Endothelial cell of umbilical vein (primary cell): Measurements from ENCODE around the gene BMAL2. TPM values are rescaled to one million over a fixed set of nuclear protein-coding genes. Genes with fewer than 3 reads are reported as not detected.

ENCODE experiments used
- BruUV-seq: library from RNA; stranded (reverse); fragments of 400-500 nt; replicated peaks from 2 replicates; lab custom pipeline; 2021; lab: Mats Ljungman, UMichigan
- CTCF ChIA-PET: fragments of 300-600, 350-600 bp; sonication (Branson Sonifier 250); formaldehyde crosslinking; loops from one replicate; lab custom pipeline; 2021; ENCODE audit warnings: antibody characterized with exemption, inconsistent platforms; lab: Charles Lee
- POLR2A ChIA-PET: fragments of 300-600, 350-600 bp; sonication (Branson Sonifier 250); formaldehyde crosslinking; loops from one replicate; lab custom pipeline; 2021; ENCODE audit warnings: antibody characterized with exemption, inconsistent platforms; lab: Charles Lee
- DNase-seq: peaks from one replicate; pipeline ENCODE4 v3.0.0-alpha.2; 2011; ENCODE audit warnings: low read depth, low spot score
- FAIRE-seq: peaks from 2 replicates; lab custom pipeline; 2011; peaks lifted over from hg19 to GRCh38; lab: Jason Lieb, UNC
- H2AFZ ChIP-seq: 2 replicates; pipeline ENCODE4 v1.6.0; 2012; ENCODE audit warnings: low read depth, low read length, control low read depth, inconsistent platforms
- H3K27ac ChIP-seq: 2 replicates; pipeline ENCODE4 v1.5.1; 2011; ENCODE audit warnings: low read depth, mild to moderate bottlenecking, control low read depth, low read length, moderate library complexity; ENCODE audit not compliant: insufficient read depth
- H3K27me3 ChIP-seq, 2 experiments: 2 replicates each; pipeline versions ENCODE4 v1.6.0 to v1.6.1; 2011; ENCODE audit warnings: low read length in 2 of 2, mixed read lengths in 1 of 2; ENCODE audit not compliant: control insufficient read depth in 2 of 2, insufficient read depth in 2 of 2
- H3K36me3 ChIP-seq, 2 experiments: 2 replicates in 1 of 2; 3 replicates in 1 of 2; pipeline ENCODE4 v1.5.1; 2011; ENCODE audit warnings: low read length in 2 of 2, mild to moderate bottlenecking in 1 of 2, moderate library complexity in 1 of 2; ENCODE audit not compliant: control insufficient read depth in 2 of 2, insufficient read depth in 2 of 2; ENCODE audit errors: extremely low read depth in 1 of 2
- H3K4me1 ChIP-seq: 3 replicates; pipeline ENCODE4 v1.5.1; 2011; ENCODE audit warnings: mild to moderate bottlenecking, low read length; ENCODE audit not compliant: control insufficient read depth, insufficient read depth; ENCODE audit errors: extremely low read depth
- H3K4me2 ChIP-seq: 2 replicates; pipeline ENCODE4 v1.6.1; 2011; ENCODE audit warnings: low read length, control low read depth, mixed read lengths; ENCODE audit not compliant: insufficient read depth
- H3K4me3 ChIP-seq, 3 experiments: fragments of 200-600 bp in 1 of 3; sonication (generic), shearing (Covaris generic) in 1 of 3; replicated peaks in 1 of 3; 2 replicates each; pipeline ENCODE4 v1.5.1; 2011 to 2016; ENCODE audit warnings: control low read depth in 3 of 3, low read length in 3 of 3, mild to moderate bottlenecking in 2 of 3, inconsistent platforms in 1 of 3, low read depth in 1 of 3, moderate library complexity in 1 of 3; ENCODE audit not compliant: insufficient read depth in 1 of 3
- H3K79me2 ChIP-seq: 2 replicates; pipeline ENCODE4 v1.6.0; 2012; ENCODE audit warnings: low read length, inconsistent platforms; ENCODE audit not compliant: control insufficient read depth, insufficient read depth
- H3K9ac ChIP-seq: replicated peaks from 2 replicates; pipeline ENCODE3; 2011; ENCODE audit warnings: low read length, control low read depth; ENCODE audit not compliant: insufficient read depth; ENCODE audit errors: extremely low read depth
- H3K9me1 ChIP-seq: replicated peaks from 3 replicates; pipeline ENCODE4 v1.6.0; 2011; ENCODE audit warnings: mild to moderate bottlenecking, low read length; ENCODE audit not compliant: control insufficient read depth, insufficient read depth; ENCODE audit errors: extremely low read depth
- H3K9me3 ChIP-seq: replicated peaks from 2 replicates; pipeline ENCODE4 v1.5.1; 2012; ENCODE audit warnings: low read length, inconsistent platforms; ENCODE audit not compliant: control insufficient read depth, insufficient read depth
- H4K20me1 ChIP-seq: replicated peaks from 2 replicates; pipeline ENCODE3; 2011; ENCODE audit warnings: mild to moderate bottlenecking, low read length; ENCODE audit not compliant: control insufficient read depth, insufficient read depth; ENCODE audit errors: extremely low read depth
- EZH2 ChIP-seq: IDR thresholded peaks from 2 replicates; pipeline ENCODE4 v1.6.1; 2012; ENCODE audit warnings: borderline replicate concordance, low read depth, mild to moderate bottlenecking, moderate library complexity, low read length, inconsistent platforms; ENCODE audit not compliant: severe bottlenecking
- FOS ChIP-seq: IDR thresholded peaks from 2 replicates; pipeline ENCODE4 v1.6.1; 2011; ENCODE audit warnings: mild to moderate bottlenecking, low read length, moderate library complexity, borderline replicate concordance; ENCODE audit not compliant: insufficient read depth
- GATA2 ChIP-seq: IDR thresholded peaks from 2 replicates; pipeline ENCODE4 v1.7.0; 2011; ENCODE audit warnings: low read depth, mild to moderate bottlenecking, moderate library complexity, mixed read lengths, low read length; ENCODE audit not compliant: insufficient read length, insufficient read depth
- JUN ChIP-seq: IDR thresholded peaks from 2 replicates; pipeline ENCODE4 v1.6.1; 2011; ENCODE audit warnings: borderline replicate concordance, low read depth; ENCODE audit not compliant: insufficient read length, insufficient read depth
- MAX ChIP-seq: IDR thresholded peaks from 2 replicates; pipeline ENCODE4 v1.6.1; 2011; ENCODE audit not compliant: insufficient read depth, insufficient read length
- MYC ChIP-seq: IDR thresholded peaks from one replicate; pipeline ENCODE4 v1.6.1; 2011; ENCODE audit warnings: mild to moderate bottlenecking, low read depth, low read length
- POLR2A ChIP-seq: IDR thresholded peaks from 2 replicates; pipeline ENCODE4 v1.6.1; 2012; ENCODE audit warnings: low read depth, mild to moderate bottlenecking, control low read depth, low read length
- POLR2AphosphoS5 ChIP-seq: IDR thresholded peaks from 2 replicates; pipeline ENCODE4 v1.6.1; 2012; ENCODE audit warnings: low read depth, mild to moderate bottlenecking, control low read depth, low read length, moderate library complexity; ENCODE audit not compliant: insufficient read depth
- dilution Hi-C: fragments of 300-500 bp; cut with MboI; formaldehyde crosslinking; loops from one replicate; pipeline ENCODE4 v1.15.0; 2019; ENCODE audit warnings: low sequenced_read_pairs; ENCODE audit not compliant: extremely low pct_ligation_motif_present
- intact Hi-C: fragments of 100-400 bp; cut with micrococcal nuclease; formaldehyde crosslinking; loops from one replicate; pipeline ENCODE4 v1.10.0; 2022
- polyA plus RNA-seq, 4 experiments: library from polyadenylated mRNA; depleted of rRNA in 3 of 4; stranded (reverse) in 3 of 4; unstranded in 1 of 4; fragments of >200 nt; gene quantifications; 2 replicates each; pipeline versions ENCODE4 v1.2.1 to v1.2.3, GENCODE V29; 2011 to 2012; ENCODE audit warnings: missing spikeins in 1 of 4
- total RNA-seq: library from RNA; stranded (reverse); gene quantifications from 2 replicates; pipeline ENCODE4 v1.2.3, GENCODE V29; 2021
- TF ChIP-seq, protein P1 (sequence below), 2 donors: IDR thresholded peaks; 1 replicate in 1 of 2; 2 replicates in 1 of 2; pipeline ENCODE4 v1.5.1; 2011; ENCODE audit warnings: low read length in 2 of 2, mild to moderate bottlenecking in 2 of 2, moderate library complexity in 2 of 2, control low read depth in 1 of 2, inconsistent platforms in 1 of 2, low read depth in 1 of 2; ENCODE audit not compliant: insufficient read depth in 1 of 2; ENCODE audit errors: extremely low read depth in 1 of 2

BMAL2 gene
- total and polyA plus RNA-seq, 2 donors (not counting 3 experiments of a cell fraction or from before 2014, with no cell fraction given) = 5.9 to 33.3 TPM

DNA sequence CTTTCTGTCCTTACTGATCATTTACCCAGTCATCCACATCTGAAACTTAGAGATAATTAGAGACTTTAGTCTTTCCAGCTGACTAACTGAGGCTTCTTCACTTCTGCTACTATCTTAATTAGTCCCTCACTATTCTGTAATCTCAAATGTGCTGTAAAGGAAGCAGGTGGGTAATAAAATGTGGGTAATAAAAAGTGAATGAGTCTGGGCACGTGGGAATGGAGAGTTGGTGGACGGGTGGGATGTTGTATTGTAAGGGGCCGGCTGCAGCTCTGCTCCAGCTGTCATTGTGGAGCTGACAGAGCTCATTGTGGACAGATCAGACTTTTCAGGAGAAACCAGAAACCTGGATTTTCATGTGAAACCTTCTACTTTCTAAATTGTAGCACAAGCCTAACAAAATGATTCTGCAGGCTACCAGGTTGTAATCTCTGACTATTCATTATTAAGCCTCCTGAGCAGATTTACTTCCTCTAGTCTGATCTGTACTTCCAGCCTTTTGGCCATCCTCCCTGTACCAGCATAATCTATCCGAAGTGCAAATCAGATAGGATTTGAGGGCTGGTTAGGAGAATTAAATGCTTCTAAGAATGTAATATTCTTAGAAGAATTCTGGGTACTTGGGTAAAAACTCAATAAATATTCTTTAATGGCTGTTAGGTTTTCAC is 42.0 kb upstream of the BMAL2 start:
- Histone ChIP-seq H3K9me3 (no peaks in the 10 kb centered on the region), H3K9me1 (no peaks in the 10 kb centered on the region), H3K27ac (peak overlapping the region; percentile 87), H3K36me3 (no peaks in the 10 kb centered on the region), H3K79me2 (no peaks in the 10 kb centered on the region), H3K4me1 (peaks cover 51% of the 10 kb centered on the region), H2AFZ (no peak overlapping the region), H3K27me3 (no peaks in the 10 kb centered on the region), H4K20me1 (no peaks in the 10 kb centered on the region), H3K9ac (no peak overlapping the region), H3K4me3 (no peak overlapping the region), H3K4me2 (peak overlapping the region; percentile 18)
- peak; percentile 32 for TF ChIP-seq MAX
- TF ChIP-seq, protein P1, sequence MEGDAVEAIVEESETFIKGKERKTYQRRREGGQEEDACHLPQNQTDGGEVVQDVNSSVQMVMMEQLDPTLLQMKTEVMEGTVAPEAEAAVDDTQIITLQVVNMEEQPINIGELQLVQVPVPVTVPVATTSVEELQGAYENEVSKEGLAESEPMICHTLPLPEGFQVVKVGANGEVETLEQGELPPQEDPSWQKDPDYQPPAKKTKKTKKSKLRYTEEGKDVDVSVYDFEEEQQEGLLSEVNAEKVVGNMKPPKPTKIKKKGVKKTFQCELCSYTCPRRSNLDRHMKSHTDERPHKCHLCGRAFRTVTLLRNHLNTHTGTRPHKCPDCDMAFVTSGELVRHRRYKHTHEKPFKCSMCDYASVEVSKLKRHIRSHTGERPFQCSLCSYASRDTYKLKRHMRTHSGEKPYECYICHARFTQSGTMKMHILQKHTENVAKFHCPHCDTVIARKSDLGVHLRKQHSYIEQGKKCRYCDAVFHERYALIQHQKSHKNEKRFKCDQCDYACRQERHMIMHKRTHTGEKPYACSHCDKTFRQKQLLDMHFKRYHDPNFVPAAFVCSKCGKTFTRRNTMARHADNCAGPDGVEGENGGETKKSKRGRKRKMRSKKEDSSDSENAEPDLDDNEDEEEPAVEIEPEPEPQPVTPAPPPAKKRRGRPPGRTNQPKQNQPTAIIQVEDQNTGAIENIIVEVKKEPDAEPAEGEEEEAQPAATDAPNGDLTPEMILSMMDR (IDR thresholded peaks at IDR 0.05; ENCODE audit: extremely low read depth in 1 of 2, insufficient read depth in 1 of 2, low read depth in 1 of 2, low read length in 2 of 2) = no peak
- BruUV-seq = no TSS peak
- dilution Hi-C loops (no loop called here), intact Hi-C loops (loop anchor here (2.0 to 10.0 kb wide), 3 partner anchors 112 to 356 kb away; partner anchors contain the start of genes FGFR1OP2 and INTS13)
- DNase-seq = peak; percentile 77
- CTCF ChIA-PET = interaction anchor here (0.6 to 3.2 kb wide), 5 partner anchors 10 to 351 kb away, joined by 3 to 24 read pairs (median 3); no protein-coding TSS in a partner anchor
- no peak for FAIRE-seq
- POLR2A ChIA-PET = no interaction called here

DNA sequence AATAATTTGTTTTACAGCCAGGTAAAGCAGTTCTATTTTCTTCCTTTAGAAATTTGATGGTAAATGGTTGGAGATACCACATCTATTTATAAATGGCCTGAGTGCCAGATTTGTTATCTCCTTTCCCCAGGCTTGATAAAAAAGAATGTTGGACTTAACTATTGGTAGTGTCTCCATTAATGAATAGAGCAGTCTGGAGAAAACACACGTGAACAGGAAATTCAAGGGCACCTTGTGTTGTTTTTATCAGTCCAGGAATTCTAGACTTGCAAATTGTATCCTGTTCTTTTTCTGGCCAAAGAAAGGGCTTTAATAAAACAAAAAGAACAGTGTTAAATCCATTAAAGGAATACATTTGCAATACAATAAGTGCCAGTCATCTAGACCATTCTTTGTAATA is 40.8 kb upstream of the BMAL2 start:
- H3K79me2 ChIP-seq = peaks cover 4% of the 10 kb centered on the region
- peak overlapping the region; percentile 78 for H3K4me2 ChIP-seq
- no peak overlapping the region for H2AFZ ChIP-seq
- no peaks in the 10 kb centered on the region for H3K27me3 ChIP-seq
- no peaks in the 10 kb centered on the region for H4K20me1 ChIP-seq
- dilution Hi-C loops = no loop called here
- no peaks in the 10 kb centered on the region for H3K9me1 ChIP-seq
- H3K9ac ChIP-seq = peak overlapping the region; percentile 67
- CTCF ChIA-PET = interaction anchor here (3.2 kb wide), 1 partner anchor 15 kb away, joined by 24 read pairs; no protein-coding TSS in a partner anchor
- H3K9me3 ChIP-seq = no peaks in the 10 kb centered on the region
- H3K27ac ChIP-seq = peak overlapping the region; percentile 87
- TF ChIP-seq POLR2A (peak; percentile 54), MYC (no peak), POLR2AphosphoS5 (peak; percentile 40), JUN (peak; percentile 46), GATA2 (peak; percentile 76), MAX (no peak), FOS (peak; percentile 1), EZH2 (no peak)
- TF ChIP-seq, protein P1 (IDR thresholded peaks at IDR 0.05; ENCODE audit: extremely low read depth in 1 of 2, insufficient read depth in 1 of 2, low read depth in 1 of 2, low read length in 2 of 2) = no peak
- no peaks in the 10 kb centered on the region for H3K36me3 ChIP-seq
- BruUV-seq = no TSS peak
- peaks cover 44% of the 10 kb centered on the region for H3K4me1 ChIP-seq
- POLR2A ChIA-PET = no interaction called here
- DNase-seq (peak; percentile 94), FAIRE-seq (peak; percentile 81)
- peak overlapping the region in 1 of 3 experiments; percentile 36 for H3K4me3 ChIP-seq
- intact Hi-C loops = loop anchor here (1.0 to 10.0 kb wide), 5 partner anchors 8 to 357 kb away; partner anchors contain the start of genes FGFR1OP2, INTS13 and STK38L
